GM12892 (cell line): Measurements from ENCODE around the gene SMARCD3.

Source experiments
- POLR2A ChIP-seq: IDR thresholded peaks from 2 replicates; pipeline ENCODE4 v1.6.1; 2011; ENCODE audit warnings: low read depth, low read length, control low read depth
- POLR2AphosphoS5 ChIP-seq: IDR thresholded peaks from 2 replicates; pipeline ENCODE4 v1.6.1; 2011; ENCODE audit warnings: low read depth, low read length, control low read depth
- TAF1 ChIP-seq: IDR thresholded peaks from 2 replicates; pipeline ENCODE4 v1.6.1; 2011; ENCODE audit warnings: low read depth, mild to moderate bottlenecking, control low read depth, low read length, borderline replicate concordance

GRCh38 chr7:151192002-151192539 is 56.4 kb downstream of the SMARCD3 start:
- no peak for TF ChIP-seq POLR2AphosphoS5
- no peak for TF ChIP-seq POLR2A
- no peak for TF ChIP-seq TAF1
